CD4-positive, alpha-beta T cell treated with Interleukin-6 for 4 hours (primary cell): Measurements from ENCODE around the gene TEX14.
A peak's percentile ranks its signal among the peaks of the same experiment; 100 is the strongest.

Experiments
- DNase-seq: peaks from one replicate; pipeline ENCODE4 v3.0.0-alpha.2; 2020; ENCODE audit warnings: mixed read lengths

The TEX14 gene

GRCh38 chr17:58648236-58648635, 43.6 kb downstream of the TEX14 start:
- no peak for DNase-seq

DNA sequence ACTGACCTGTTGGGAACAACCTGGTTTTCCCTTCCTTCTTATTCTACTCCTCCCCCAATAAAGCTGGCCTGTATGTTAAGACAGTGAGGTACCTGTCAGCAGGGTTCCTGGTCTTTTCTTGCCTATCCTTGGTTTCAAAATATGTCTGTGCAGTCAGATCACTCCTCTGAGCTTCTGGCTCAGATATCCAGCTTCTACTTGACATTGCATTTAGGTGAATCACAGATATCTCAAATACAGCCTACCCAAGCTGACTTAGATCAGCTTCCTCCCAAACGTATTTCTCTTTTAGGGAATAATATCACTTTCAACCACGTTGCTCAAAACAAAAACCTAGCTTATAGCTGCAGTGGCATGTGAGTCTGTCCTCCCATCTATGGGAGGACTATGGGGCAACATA, 48.7 kb downstream of the TEX14 start:
- DNase-seq: no peak

DNA sequence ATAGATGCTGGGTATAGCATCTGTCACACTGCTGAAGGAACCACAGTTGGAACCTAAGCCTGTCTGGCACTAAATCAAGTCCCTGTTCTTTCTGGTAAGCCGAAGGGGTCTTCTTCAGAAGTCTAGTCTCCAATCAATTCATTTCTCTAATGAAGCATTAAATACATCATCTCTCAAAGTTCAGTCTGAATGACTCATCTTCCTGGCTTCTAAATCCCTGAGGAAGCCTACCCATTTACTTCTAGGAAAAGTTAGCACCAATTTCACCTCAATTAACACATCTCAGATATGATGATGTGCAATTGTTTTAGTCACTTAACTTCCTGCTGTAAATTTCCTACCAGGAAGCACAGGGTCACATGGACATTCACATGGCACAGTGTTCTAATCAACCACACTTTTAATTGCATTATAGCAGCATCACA, 49.9 kb downstream of the TEX14 start:
- DNase-seq: no peak

GRCh38 chr17:58640202-58640601, 51.6 kb downstream of the TEX14 start:
- DNase-seq: no peak

DNA sequence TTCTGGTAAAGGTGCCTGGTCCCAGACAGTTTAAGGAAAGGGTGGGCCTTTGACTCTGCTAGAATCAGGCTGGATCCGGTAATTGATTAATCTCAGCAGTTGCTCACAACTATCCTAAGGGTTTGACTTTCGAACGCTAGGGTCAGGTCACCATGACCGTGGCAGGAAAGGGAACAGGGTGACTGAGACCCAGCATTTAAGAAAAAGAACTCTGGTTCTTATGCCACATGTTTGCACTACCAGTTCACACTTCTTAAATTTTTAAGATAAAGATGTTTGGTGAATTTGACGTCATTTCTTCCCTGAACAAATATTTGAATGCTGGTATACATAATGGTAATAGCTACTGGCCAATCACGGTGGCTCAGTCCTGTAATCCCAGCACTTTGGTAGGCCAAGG, 52.2 kb downstream of the TEX14 start:
- no peak for DNase-seq

- no peak for DNase-seq
Measured at GRCh38 chr17:58637011-58637570, 54.8 kb downstream of the TEX14 start.

- peak; percentile 5 for DNase-seq
Measured at GRCh38 chr17:58632324-58633314, 59.2 kb downstream of the TEX14 start.

- DNase-seq: peak; percentile 90
Measured at GRCh38 chr17:58631523-58632323, 60.1 kb downstream of the TEX14 start.

- peak; percentile 7 for DNase-seq
Measured at GRCh38 chr17:58630883-58631522, 60.8 kb downstream of the TEX14 start.

DNA sequence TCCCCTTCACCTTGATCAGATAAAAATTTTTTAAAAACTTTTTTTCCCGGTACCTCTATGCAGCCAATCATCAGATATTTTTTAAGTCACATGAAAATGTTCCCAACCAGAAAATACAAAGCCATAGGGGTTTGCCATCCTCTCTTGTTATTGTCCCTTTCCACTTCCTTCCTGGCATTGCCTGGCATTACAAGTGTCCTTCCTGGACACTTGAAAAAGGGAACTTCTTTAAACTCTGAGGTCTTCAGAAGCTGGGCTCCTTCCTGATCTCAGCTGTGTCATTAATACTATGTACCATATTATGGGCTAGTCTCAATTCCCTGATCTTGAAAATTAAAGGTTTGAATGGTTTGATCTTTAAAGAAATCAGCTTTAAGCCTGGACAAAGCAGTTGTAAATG, 64.9 kb downstream of the TEX14 start:
- no peak for DNase-seq

GRCh38 chr17:58624751-58625150, 67.1 kb downstream of the TEX14 start:
- no peak for DNase-seq

- no peak for DNase-seq
Measured at GRCh38 chr17:58621174-58621573, 70.7 kb downstream of the TEX14 start.

DNA sequence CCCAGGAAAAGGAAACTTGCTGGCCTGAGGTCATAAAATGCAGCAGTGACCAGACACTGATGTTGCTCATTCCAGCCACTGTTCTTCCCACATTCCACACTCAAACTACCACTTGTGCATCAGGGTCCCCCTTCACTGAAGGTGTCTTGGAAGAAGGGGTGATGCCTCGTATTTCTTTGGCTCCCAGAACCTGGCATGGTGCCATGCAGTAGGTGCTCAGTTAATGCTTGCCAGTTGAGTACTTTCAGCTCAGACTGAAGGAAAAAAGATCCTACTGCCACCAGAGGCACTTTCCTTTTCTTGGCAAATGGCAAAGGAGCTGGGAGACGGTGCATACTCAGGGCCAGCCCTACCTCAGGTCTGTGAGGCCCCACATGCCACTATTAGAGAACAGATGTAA, 73.5 kb downstream of the TEX14 start:
- DNase-seq: no peak

- DNase-seq: no peak
Measured at GRCh38 chr17:58617563-58617962, 74.3 kb downstream of the TEX14 start.

GRCh38 chr17:58615768-58616659, 75.8 kb downstream of the TEX14 start:
- no peak for DNase-seq

- no peak for DNase-seq
Measured at GRCh38 chr17:58614859-58615459, 76.9 kb downstream of the TEX14 start.

GRCh38 chr17:58611331-58611730, 80.5 kb downstream of the TEX14 start:
- DNase-seq: no peak

- DNase-seq: no peak
Measured at GRCh38 chr17:58606934-58607333, 84.9 kb downstream of the TEX14 start.

DNA sequence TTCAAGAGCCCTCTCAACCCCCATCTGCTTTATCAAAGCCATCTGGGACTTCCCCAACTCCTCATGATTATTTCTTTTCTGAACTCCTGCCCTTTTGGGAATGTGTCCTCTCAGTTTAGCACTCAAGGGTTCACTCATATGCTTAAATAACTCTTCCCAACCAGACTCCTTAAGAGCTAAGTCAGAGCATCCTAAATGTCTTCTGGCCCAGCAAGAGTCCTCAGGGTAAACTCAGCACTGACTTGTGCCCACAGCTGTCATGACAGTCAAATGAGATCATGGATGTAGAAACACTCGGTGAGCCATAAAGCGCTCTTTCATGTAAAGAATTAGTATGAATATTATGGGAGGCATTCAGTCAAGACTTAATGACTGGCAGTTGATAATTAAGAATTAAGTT, 85.9 kb downstream of the TEX14 start:
- DNase-seq: no peak

DNA sequence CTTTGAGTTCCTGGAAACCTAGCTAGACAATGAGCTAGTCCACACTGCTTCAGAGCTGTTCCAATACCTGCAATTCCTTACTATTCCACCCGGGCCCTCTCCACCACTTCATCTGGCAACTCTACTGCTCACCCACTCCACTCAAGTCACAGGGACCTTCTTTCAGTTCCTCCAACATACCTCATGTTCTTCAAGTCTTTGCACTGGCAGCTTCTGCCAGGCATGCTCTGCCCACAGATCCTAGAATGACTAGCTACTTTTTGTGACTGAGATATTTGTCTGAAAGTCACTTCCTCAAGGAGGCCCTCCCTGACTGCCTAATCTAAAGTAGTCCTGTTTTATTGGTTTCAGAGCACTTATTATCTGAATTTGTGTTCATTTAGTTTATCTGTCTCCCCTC, 86.4 kb downstream of the TEX14 start:
- DNase-seq: no peak

GRCh38 chr17:58601976-58602375, 89.9 kb downstream of the TEX14 start:
- no peak for DNase-seq
